ENCODE data around the gene NCOR2.
A peak's percentile ranks its signal among the peaks of the same experiment; 100 is the strongest.

NCOR2 gene

DNA sequence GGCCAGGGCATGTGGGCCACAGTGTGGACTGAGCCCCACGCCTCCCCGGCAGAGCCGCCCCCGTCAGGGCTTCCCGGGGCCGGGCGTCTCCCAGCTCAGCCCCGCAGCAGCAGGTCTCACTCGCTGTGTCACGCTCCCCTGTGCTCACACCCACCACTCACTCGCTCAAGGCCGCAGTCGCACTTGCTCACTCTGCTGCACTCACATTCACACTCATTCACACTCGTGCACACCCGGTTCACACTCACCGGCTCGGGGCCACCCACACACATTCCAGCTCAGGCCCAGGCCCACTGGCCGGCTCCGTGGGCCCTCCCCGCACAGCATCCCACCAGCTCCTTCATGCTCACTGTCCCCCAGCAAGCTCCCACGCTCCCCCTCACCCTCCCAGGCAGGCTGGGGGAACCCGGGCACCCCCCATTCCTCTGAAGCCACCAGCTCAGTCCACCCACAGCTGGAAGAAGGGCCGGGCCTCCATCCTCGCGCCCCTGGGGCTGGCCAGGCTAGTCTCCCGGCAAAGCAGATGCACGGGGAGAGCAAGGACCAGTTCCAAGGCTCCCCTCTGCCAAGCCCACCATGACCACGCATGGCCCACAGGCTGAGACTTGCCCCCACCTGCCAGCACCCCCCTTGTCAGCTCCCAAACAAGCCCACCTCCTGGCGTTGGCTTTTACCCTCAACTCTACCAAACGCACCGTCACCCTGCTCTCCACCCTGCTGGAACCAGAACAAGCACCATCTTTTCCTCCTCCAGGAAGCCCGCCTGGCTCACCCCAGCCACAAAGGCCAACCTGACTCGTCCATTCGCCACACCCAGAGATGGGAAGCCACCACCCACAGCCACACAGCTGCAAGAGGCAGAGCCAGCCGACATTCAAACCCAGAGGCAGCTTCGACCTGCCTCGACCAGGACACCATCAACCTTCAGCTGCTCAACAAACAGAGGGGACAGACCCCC lies 28.0 kb downstream of the NCOR2 start:
- H3K27me3 Mint-ChIP-seq (ENCODE audit: low read depth) = no peaks in the 10 kb centered on the region
- peaks cover 10% of the 10 kb centered on the region for H3K4me1 Mint-ChIP-seq (ENCODE audit: low read depth)
- no peaks in the 10 kb centered on the region for H3K36me3 Mint-ChIP-seq (ENCODE audit: low read depth)
- H3K4me3 Mint-ChIP-seq = peak overlapping the region; percentile 7
- no peak overlapping the region for H3K27ac Mint-ChIP-seq
- no peaks in the 10 kb centered on the region for H3K9me3 Mint-ChIP-seq

DNA sequence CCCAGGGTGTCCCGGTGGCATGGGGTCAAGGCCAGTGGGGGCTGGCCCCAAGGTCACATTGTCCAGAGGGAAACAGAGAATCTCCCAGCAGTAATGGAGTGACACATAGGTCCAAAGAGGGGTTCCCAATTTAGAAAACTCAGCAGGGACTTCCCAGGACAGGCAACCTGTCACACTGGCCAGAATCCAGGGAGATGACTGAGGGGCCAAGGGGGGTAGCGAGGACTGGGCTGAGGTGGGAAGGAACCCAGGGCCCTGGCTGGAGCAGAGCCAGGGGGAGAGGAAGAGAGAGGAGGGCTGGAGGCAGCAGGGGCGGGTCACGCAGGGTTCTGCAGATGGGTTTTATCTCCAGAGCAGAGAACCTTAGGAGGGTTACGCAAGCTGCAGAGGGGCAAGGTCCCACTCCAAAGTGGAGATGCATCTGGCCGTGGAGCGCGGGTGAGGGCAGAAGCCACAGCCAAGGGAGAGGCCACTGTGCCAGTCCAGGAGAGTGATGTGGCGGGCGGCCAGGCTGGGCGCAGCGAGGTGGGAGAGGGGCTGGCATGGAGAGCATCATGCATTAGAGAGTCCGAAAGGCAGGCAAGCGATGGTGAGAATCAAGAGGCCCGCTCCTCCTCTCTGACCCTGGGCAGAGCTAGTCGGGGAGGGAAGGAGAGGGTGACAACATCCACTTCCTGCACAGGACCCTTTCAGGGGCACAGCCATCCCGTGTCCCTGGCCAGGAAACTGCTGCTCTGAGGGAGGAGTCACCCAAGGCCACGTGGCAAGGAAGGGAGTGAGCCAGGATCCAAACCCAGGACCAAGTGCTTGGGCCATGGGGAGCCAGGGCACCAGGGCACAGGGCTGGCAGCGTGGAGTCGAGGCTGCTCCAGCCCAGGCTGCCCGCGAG lies 29.0 kb downstream of the NCOR2 start:
- Mint-ChIP-seq H3K27ac (no peak overlapping the region), H3K36me3 (ENCODE audit: low read depth) (no peaks in the 10 kb centered on the region), H3K4me1 (ENCODE audit: low read depth) (peaks cover 10% of the 10 kb centered on the region), H3K27me3 (ENCODE audit: low read depth) (no peaks in the 10 kb centered on the region), H3K4me3 (no peak overlapping the region), H3K9me3 (no peaks in the 10 kb centered on the region)

DNA sequence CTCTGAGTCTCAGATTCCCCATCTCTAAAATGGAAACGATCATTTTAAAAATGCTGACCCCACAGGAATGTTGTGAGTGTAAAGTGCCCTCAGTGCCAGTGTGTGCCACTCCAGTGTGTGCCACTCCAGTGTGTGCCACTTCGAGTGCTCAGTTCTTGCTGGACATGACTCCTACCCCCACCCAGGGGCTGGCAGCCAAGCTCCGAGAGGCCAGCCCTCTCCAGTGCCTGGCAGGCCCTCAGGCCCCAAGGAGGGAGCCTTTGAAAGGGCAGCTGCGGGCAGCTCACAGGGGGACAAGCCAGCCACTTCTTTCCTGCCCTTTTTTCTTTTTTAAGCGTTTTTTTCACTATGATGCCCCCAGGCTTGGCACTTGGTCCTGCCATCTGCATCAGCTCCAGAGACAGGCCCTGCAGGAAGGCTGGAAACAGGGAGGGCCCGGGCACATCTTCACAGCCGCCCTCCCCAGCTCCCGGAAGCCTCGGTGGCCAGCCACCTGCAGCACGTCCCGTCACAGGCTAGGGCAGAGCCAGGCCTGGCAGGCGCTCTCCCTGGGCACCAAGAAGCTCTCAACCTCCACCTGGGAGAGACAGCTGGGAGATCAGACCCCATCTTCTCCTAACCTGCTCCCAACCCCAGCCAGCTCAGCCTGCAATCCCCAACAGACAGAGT lies 29.8 kb downstream of the NCOR2 start:
- peaks cover 10% of the 10 kb centered on the region for H3K4me1 Mint-ChIP-seq (ENCODE audit: low read depth)
- H3K27ac Mint-ChIP-seq = no peak overlapping the region
- no peaks in the 10 kb centered on the region for H3K27me3 Mint-ChIP-seq (ENCODE audit: low read depth)
- H3K4me3 Mint-ChIP-seq = no peak overlapping the region
- H3K36me3 Mint-ChIP-seq (ENCODE audit: low read depth) = no peaks in the 10 kb centered on the region
- no peaks in the 10 kb centered on the region for H3K9me3 Mint-ChIP-seq

DNA sequence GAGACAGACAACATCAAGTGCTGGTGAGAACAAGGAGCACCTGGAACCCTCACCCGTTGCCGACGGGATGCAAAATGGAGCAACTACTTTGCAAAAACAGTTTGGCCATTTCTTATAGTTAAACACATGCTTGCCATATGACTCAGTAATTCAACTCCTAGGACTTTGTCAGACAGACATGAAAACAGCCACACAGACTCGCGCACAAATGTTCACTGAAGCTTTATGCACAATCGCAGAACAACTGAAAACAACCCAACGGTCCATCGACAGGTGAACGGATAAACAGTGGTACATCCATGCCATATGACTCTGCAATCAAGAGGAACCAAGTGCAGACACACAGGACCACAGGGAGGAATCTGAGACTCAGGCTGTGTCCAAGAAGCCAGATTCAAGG lies 30.8 kb downstream of the NCOR2 start:
- Mint-ChIP-seq H3K36me3 (ENCODE audit: low read depth) (no peaks in the 10 kb centered on the region), H3K27ac (no peak overlapping the region), H3K4me1 (ENCODE audit: low read depth) (peaks cover 10% of the 10 kb centered on the region), H3K9me3 (no peaks in the 10 kb centered on the region), H3K27me3 (ENCODE audit: low read depth) (no peaks in the 10 kb centered on the region), H3K4me3 (no peak overlapping the region)

DNA sequence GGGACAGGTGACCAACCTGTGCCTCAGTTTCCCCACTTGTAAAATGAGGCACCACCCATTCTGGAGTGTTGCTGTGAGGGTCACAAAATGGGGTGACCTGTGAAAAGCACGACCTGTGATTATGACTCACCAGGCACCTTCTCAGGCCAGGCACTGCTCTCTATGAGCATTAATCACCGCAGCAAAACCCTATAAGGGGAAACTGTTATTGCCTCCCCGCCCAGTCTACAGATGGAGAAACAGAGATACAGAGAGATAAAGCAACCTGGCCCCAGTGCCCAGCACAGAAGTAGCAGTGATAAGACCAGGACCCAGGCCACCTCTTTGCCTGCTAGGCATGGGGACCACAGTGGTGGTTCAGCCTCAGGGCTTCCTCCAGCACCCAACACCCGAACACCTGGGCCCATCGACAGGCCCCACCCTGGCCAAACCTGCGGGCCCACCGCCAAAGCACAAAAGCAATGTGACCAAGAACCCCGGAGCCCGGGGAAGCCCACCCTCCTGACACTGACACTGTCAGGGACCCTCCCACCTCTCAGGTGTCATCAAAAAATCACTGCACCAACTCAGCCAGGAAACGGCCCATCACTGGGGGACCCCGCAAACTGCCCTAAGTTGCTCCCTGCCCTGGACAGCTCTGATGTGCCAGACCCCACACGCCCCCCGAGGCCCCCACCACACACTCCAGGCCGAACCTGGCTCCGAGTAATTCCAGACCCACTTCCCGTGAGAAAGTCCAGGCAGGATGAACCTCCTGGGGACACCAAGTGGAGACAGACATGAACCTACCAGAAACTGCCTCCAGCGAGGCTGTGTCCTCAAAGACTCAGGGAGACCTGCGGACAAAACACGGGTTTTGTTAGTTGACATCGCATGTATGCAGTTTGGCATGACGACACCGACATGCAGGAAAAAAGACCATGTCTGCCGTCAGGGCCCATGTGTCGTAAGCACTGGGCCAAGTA lies 32.4 kb downstream of the NCOR2 start:
- Mint-ChIP-seq H3K4me1 (ENCODE audit: low read depth) (peaks cover 10% of the 10 kb centered on the region), H3K36me3 (ENCODE audit: low read depth) (no peaks in the 10 kb centered on the region), H3K4me3 (no peak overlapping the region), H3K27me3 (ENCODE audit: low read depth) (no peaks in the 10 kb centered on the region), H3K27ac (no peak overlapping the region), H3K9me3 (no peaks in the 10 kb centered on the region)

GRCh38 chr12:124533456-124533855 lies 34.0 kb downstream of the NCOR2 start:
- no peaks in the 10 kb centered on the region for H3K36me3 Mint-ChIP-seq (ENCODE audit: low read depth)
- H3K9me3 Mint-ChIP-seq = no peaks in the 10 kb centered on the region
- H3K4me3 Mint-ChIP-seq = no peak overlapping the region
- peaks cover 6% of the 10 kb centered on the region for H3K4me1 Mint-ChIP-seq (ENCODE audit: low read depth)
- no peak overlapping the region for H3K27ac Mint-ChIP-seq
- no peaks in the 10 kb centered on the region for H3K27me3 Mint-ChIP-seq (ENCODE audit: low read depth)

DNA sequence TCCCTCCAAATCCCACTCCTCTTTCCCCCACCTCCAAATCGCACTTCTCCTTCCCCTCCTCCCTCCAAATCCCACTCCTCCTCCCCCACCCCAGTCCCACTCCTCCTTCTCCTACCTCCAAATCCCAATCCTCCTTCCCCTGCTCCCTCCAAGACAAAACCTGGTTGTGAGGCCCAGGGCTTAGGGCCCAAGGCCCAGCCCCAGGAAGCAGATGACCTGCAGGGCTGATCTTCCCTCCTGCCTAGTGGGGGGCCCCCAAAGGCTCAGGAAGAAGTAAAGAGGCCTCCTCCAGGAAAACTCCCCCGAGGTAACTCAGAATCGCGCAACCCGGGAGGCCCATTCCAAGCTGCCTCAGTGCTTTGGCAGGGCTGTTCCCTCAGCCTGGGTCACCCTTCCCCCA lies 34.4 kb downstream of the NCOR2 start:
- Mint-ChIP-seq H3K36me3 (ENCODE audit: low read depth) (no peaks in the 10 kb centered on the region), H3K4me1 (ENCODE audit: low read depth) (peaks cover 3% of the 10 kb centered on the region), H3K9me3 (no peaks in the 10 kb centered on the region), H3K4me3 (no peak overlapping the region), H3K27me3 (ENCODE audit: low read depth) (no peaks in the 10 kb centered on the region), H3K27ac (no peak overlapping the region)

DNA sequence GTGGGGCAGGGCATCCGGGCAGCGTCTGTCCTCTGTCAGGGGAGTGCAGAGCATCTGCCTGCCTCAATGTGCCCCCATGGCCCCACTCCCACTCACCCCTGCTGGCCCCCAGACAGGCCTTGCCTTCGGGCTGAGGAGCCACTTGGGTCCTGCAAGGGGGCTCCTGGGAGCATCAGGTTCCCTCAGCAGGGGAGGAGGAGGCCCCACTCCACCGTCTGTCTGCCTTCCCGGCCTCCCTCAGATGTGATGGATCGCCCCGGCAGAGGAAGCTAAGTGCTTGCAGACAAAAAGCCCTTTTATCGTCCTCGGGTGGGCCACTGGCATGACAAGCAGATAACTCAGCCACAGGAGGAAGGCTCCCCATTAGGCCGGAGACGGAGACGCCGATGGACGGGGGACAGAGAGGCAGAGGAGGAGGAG lies 35.1 kb downstream of the NCOR2 start:
- Mint-ChIP-seq H3K27ac (no peak overlapping the region), H3K36me3 (ENCODE audit: low read depth) (no peaks in the 10 kb centered on the region), H3K4me1 (ENCODE audit: low read depth) (peaks cover 3% of the 10 kb centered on the region), H3K4me3 (no peak overlapping the region), H3K27me3 (ENCODE audit: low read depth) (no peaks in the 10 kb centered on the region), H3K9me3 (no peaks in the 10 kb centered on the region)

DNA sequence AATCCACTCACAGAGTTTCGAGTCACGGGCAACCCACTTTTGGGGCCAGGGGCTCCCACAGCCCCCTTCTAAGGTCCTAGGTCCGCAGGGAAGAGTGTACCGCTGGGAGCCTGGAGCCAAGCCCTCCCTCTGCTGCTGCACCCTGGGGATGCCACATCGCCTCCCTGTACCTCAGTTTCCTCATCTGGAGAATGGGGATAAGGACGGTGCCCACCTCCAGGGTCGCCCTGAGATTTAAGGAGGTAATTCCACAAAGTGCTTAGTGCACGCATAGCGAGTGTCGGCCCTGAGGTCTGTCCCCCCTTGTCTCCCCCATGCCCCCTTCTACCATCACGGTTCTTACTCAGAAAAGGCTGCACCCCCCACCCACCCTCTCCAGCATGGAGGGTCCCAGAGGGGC lies 35.5 kb downstream of the NCOR2 start:
- H3K27me3 Mint-ChIP-seq (ENCODE audit: low read depth) = no peaks in the 10 kb centered on the region
- no peak overlapping the region for H3K27ac Mint-ChIP-seq
- H3K36me3 Mint-ChIP-seq (ENCODE audit: low read depth) = no peaks in the 10 kb centered on the region
- H3K4me3 Mint-ChIP-seq = no peak overlapping the region
- H3K9me3 Mint-ChIP-seq = no peaks in the 10 kb centered on the region
- peaks cover 3% of the 10 kb centered on the region for H3K4me1 Mint-ChIP-seq (ENCODE audit: low read depth)

GRCh38 chr12:124531281-124531745 lies 36.1 kb downstream of the NCOR2 start:
- no peak overlapping the region for H3K4me3 Mint-ChIP-seq
- no peaks in the 10 kb centered on the region for H3K27me3 Mint-ChIP-seq (ENCODE audit: low read depth)
- H3K27ac Mint-ChIP-seq = no peak overlapping the region
- H3K36me3 Mint-ChIP-seq (ENCODE audit: low read depth) = no peaks in the 10 kb centered on the region
- no peaks in the 10 kb centered on the region for H3K9me3 Mint-ChIP-seq
- no peaks in the 10 kb centered on the region for H3K4me1 Mint-ChIP-seq (ENCODE audit: low read depth)

DNA sequence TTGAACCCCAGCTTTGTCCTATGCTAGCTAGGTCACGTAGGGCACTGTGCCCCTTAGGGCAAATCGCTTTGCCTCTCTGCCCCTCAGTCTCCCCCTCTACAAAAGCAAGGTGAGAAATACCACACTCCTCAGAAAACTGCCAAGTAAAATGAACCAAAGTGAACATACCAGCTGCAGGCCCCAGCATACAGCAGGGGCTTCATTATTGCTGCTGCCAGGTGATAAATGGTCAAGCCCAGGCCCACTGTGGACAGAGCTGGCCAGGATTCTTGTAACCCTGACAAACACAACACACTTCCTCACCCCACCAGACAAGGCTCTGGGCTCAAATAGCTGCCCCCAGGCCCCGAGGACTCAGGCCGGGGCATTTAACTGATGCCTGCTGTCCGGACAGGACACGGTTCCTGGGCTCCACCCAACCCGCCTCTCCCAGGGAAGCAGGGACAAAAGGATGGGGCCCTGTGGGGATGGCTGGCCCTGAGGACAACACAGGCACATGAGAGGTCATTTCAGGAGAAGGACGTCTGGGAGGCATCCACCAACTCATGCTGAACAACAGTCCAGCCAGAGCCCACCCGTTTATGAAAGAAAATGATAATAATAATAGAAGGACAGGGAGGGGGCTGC lies 36.7 kb downstream of the NCOR2 start:
- Mint-ChIP-seq H3K27me3 (ENCODE audit: low read depth) (no peaks in the 10 kb centered on the region), H3K27ac (no peak overlapping the region), H3K36me3 (ENCODE audit: low read depth) (no peaks in the 10 kb centered on the region), H3K4me3 (no peak overlapping the region), H3K9me3 (no peaks in the 10 kb centered on the region), H3K4me1 (ENCODE audit: low read depth) (no peaks in the 10 kb centered on the region)

- H3K27me3 Mint-ChIP-seq (ENCODE audit: low read depth) = no peaks in the 10 kb centered on the region
- H3K4me3 Mint-ChIP-seq = no peak overlapping the region
- no peaks in the 10 kb centered on the region for H3K9me3 Mint-ChIP-seq
- H3K4me1 Mint-ChIP-seq (ENCODE audit: low read depth) = peaks cover 1% of the 10 kb centered on the region
- H3K27ac Mint-ChIP-seq = no peak overlapping the region
- H3K36me3 Mint-ChIP-seq (ENCODE audit: low read depth) = no peaks in the 10 kb centered on the region
These were observed 37.7 kb downstream of the NCOR2 start for GRCh38 chr12:124529565-124530276.

Measured in T-helper 1 cell treated with Interleukin-12 subunit alpha and Interleukin-12 subunit beta and Interleukin-4 antibody, amounts not matched to agents 30 μg/mL and 1 μg/mL, for 36 hours (primary cell).